Bronchial smooth muscle cell (primary cell): ENCODE results near the gene DLX4. TPM values are rescaled to one million over a fixed set of nuclear protein-coding genes. Genes with fewer than 3 reads are reported as not detected.

ENCODE experiments used
- total RNA-seq: library from RNA; depleted of rRNA; stranded (reverse); fragments of >200 nt; gene quantifications from 2 replicates; pipeline ENCODE4 v1.2.1, GENCODE V29; 2014

The DLX4 gene, protein sequence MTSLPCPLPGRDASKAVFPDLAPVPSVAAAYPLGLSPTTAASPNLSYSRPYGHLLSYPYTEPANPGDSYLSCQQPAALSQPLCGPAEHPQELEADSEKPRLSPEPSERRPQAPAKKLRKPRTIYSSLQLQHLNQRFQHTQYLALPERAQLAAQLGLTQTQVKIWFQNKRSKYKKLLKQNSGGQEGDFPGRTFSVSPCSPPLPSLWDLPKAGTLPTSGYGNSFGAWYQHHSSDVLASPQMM
- total RNA-seq: not detected in 2 replicates

DNA sequence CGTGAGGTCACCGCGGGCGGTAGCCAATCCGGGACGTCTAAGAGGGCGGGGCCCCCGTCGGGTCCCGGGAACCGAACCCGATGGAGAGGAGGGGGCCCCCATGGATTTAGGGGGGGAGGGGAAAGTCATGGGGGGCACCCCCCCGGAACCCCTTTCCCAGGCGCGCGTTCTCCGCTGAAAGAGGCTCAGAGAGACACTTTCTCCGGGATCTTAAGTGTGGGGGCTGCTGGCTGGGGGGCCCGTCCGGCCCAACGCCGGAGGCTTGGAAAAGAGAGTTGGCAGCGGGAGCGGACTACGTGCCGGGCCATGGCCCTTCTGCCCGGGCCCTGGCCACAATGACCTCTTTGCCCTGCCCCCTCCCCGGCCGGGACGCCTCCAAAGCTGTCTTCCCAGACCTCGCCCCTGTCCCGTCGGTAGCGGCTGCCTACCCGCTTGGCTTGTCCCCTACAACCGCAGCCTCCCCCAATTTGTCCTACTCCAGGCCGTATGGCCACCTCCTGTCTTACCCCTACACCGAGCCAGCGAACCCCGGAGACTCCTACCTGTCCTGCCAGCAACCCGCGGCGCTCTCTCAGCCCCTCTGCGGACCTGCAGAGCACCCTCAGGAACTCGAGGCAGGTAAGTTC, at the start of gene DLX4:
TSS of gene DLX4 (plus strand) at position 57 of the 626 bp plus-strand sequence. CDS start at position 336, 279 bp downstream.

DNA sequence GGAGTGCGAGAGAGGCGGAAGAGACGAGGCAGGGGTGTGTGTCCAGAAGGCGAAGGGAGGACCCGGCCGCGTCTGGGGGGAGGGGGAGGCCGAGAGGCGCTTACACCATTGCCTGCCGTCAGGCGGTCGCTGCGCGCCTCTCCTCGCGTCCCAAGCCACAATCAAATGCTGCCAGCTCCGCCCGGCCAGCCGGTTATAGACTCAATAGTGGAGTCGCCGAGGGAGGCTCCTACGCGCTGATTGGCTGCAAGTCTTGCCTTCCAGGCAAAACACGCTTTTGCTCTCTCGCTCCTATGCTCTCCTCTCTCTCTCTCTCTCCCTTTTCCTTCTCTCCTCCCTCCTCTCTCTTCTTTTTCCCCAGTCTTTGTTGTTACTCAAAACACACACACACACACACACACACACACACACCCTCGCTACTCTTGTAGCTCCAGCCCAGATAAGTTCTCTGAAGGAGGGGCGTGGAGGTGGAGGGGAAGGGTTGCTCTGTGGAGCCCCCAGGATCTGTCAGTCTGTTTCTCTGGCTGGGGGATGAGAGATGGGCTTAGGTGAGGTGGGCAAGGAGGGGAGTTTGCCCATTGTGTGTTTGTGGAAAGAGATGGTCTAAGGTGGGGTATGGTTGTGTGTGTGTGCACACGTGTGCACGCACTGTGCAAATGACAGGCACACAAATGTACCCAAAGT, 26.2 kb downstream of the DLX4 start, which contains the start of gene DLX3:
TSS of gene DLX3 (minus strand) at position 170 of the 684 bp plus-strand sequence. CDS start 226 bp downstream, outside the sequence.

Other genes starting within 250 kb of the DLX4 start
- gene FAM117A, start 205.1 kb upstream of the DLX4 start, total RNA-seq: 1.3 and 2.7 TPM in 2 replicates
- 19.1 and 22.2 TPM in 2 replicates for gene KAT7, start 180.5 kb upstream of the DLX4 start, total RNA-seq
- not detected in 2 replicates for gene TAC4, start 121.1 kb upstream of the DLX4 start, total RNA-seq
- not detected in 2 replicates for gene DLX3, start 26.0 kb downstream of the DLX4 start, total RNA-seq
- 7.9 and 22.2 TPM in 2 replicates for gene ITGA3, start 86.9 kb downstream of the DLX4 start, total RNA-seq
- gene PDK2, start 126.2 kb downstream of the DLX4 start, total RNA-seq: 19.4 and 36.3 TPM in 2 replicates
- gene SAMD14, start 161.0 kb downstream of the DLX4 start, total RNA-seq: 1.0 and 1.6 TPM in 2 replicates
- 37.4 and 44.1 TPM in 2 replicates for gene PPP1R9B, start 181.5 kb downstream of the DLX4 start, total RNA-seq
- gene SGCA, start 196.8 kb downstream of the DLX4 start, total RNA-seq: 0.26 and 0.47 TPM in 2 replicates
- 1,180 and 1,635 TPM in 2 replicates for gene COL1A1, start 232.4 kb downstream of the DLX4 start, total RNA-seq